ENCODE results near the gene VSTM5.
"Not testable (repeated sequence)": the region's sequence is repeated elsewhere in the genome, so short reads cannot be mapped to it uniquely, and the experiment has no call there.

The VSTM5 gene

GRCh38 chr11:93850594-93851018, at the start of gene VSTM5:
VSTM5 (minus strand) TSS chr11:93850618; CDS start chr11:93850502, 116 bp downstream.
- H3K36me3 Mint-ChIP-seq (ENCODE audit: low read depth) = no peaks in the 10 kb centered on the region
- H3K4me1 Mint-ChIP-seq (ENCODE audit: low read depth) = no peaks in the 10 kb centered on the region
- peaks cover 30% of the 10 kb centered on the region for H3K27me3 Mint-ChIP-seq (ENCODE audit: low read depth)
- no peak within 1 kb of the TSS for H3K4me3 Mint-ChIP-seq
- no peaks in the 10 kb centered on the region for H3K9me3 Mint-ChIP-seq
- no peak within 1 kb of the TSS for H3K27ac Mint-ChIP-seq
- no peak for DNase-seq (ENCODE audit: low spot score)

DNA sequence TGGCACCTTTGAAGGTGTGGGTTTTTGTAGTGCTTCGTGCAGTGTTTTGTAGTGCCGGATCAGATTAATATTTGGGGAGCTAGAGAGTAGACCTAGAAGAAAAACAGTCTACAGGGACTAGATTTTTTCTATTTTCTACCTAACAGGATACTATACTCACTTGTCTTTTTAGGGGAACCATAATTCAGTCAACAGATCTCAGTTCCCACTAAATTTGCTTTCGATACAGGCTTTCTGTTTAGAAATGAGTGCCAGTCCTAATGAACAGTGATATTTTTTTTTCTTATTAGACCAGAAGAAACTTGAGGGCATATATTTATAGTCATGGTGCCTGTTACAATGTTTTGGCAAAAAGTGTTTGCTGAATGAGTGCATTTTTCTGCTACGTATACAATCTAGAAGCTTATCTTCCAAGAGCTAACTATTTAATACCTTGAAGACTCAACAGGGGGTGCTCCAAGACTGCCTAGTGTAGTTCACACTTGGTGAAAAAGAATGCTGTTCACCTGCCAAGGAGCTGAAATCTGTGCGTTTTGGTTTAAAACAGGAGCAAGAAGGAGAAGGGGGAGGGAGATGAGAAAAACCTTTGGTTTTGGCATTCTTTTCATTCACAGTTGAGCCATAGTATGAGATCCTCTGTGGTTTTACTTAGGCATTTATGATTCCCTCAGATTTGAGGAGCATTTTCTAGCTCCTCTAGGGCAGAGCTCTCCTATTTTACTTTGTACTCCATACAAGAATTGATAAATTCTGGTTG, 44.9 kb upstream of the VSTM5 start:
- H3K4me3 Mint-ChIP-seq = no peak overlapping the region
- no peaks in the 10 kb centered on the region for H3K4me1 Mint-ChIP-seq (ENCODE audit: low read depth)
- H3K27ac Mint-ChIP-seq = no peak overlapping the region
- DNase-seq (ENCODE audit: low spot score) = no peak
- H3K36me3 Mint-ChIP-seq (ENCODE audit: low read depth) = no peaks in the 10 kb centered on the region
- no peaks in the 10 kb centered on the region for H3K9me3 Mint-ChIP-seq
- peaks cover 5% of the 10 kb centered on the region for H3K27me3 Mint-ChIP-seq (ENCODE audit: low read depth)

DNA sequence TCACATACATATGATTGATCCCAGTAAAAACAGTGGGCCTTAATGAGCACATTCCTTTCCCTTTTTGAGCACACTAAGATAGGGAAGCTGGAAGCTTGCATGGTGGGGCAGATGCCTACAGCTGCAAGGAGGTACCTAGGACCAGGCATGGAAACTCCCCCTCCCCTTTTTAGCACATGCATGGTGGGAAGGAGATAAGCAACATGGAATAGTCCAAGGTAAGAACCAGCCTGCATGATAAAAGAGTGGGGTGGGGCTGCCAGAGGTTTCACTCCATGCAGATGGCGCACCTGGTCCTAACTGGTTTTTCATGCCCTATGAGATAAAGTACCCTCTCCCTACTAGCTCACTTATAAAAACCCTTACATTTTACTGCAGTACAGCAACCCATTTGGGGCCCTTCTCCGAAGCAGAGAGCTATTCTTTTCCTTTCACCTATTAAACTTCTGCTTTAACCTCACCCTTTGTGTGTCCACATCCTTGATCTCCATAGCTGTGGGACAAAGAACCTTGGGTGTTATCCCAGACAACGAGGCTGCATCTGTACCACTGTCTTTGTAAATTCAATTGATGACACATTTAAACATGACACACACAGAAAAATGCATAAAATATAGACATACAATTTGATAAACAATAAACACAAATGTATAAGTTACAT, 40.1 kb upstream of the VSTM5 start:
- Mint-ChIP-seq H3K9me3 (no peaks in the 10 kb centered on the region), H3K4me3 (no peak overlapping the region), H3K4me1 (ENCODE audit: low read depth) (no peaks in the 10 kb centered on the region), H3K27ac (no peak overlapping the region), H3K36me3 (ENCODE audit: low read depth) (no peaks in the 10 kb centered on the region), H3K27me3 (ENCODE audit: low read depth) (peaks cover 5% of the 10 kb centered on the region)
- no peak for DNase-seq (ENCODE audit: low spot score)

DNA sequence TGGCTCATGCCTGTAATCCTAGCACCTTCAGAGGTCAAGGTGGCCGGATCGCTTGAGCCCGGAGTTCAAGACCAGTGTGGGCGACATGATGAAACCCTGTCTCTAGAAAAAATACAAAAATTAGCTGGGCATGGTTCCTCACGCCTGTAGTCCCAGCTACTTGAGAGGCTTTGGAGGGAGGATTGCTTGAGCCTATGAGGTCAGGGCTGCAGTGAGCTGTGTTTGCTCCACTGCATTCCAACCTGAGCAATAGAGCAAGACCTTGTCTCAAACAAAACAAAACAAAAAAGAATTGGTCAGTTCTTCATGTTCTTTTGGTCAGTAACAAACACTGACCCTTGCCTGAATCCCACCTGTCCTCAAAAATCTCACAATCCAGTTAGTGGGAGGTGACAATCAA, 36.7 kb upstream of the VSTM5 start:
- Mint-ChIP-seq H3K27ac (no peak overlapping the region), H3K27me3 (ENCODE audit: low read depth) (peaks cover 2% of the 10 kb centered on the region), H3K4me3 (no peak overlapping the region), H3K9me3 (peaks cover 12% of the 10 kb centered on the region), H3K36me3 (ENCODE audit: low read depth) (no peaks in the 10 kb centered on the region), H3K4me1 (ENCODE audit: low read depth) (no peaks in the 10 kb centered on the region)
- DNase-seq (ENCODE audit: low spot score) = no peak

- not testable (repeated sequence) for H3K27ac Mint-ChIP-seq; DNase-seq (ENCODE audit: low spot score); H3K36me3 Mint-ChIP-seq (ENCODE audit: low read depth); H3K4me1 Mint-ChIP-seq (ENCODE audit: low read depth); H3K4me3 Mint-ChIP-seq; H3K27me3 Mint-ChIP-seq (ENCODE audit: low read depth)
- peaks cover 21% of the 10 kb centered on the region for H3K9me3 Mint-ChIP-seq
These were observed 28.7 kb upstream of the VSTM5 start for GRCh38 chr11:93879114-93879513.

- Mint-ChIP-seq H3K4me1 (ENCODE audit: low read depth) (no peaks in the 10 kb centered on the region), H3K27ac (no peak overlapping the region), H3K9me3 (no peaks in the 10 kb centered on the region), H3K4me3 (no peak overlapping the region), H3K27me3 (ENCODE audit: low read depth) (peaks cover 9% of the 10 kb centered on the region), H3K36me3 (ENCODE audit: low read depth) (no peaks in the 10 kb centered on the region)
- DNase-seq (ENCODE audit: low spot score) = no peak
These were observed 25.2 kb upstream of the VSTM5 start for GRCh38 chr11:93875637-93876036.

GRCh38 chr11:93871526-93871925, 21.1 kb upstream of the VSTM5 start:
- Mint-ChIP-seq H3K4me3 (no peak overlapping the region), H3K9me3 (no peaks in the 10 kb centered on the region), H3K4me1 (ENCODE audit: low read depth) (no peaks in the 10 kb centered on the region), H3K27me3 (ENCODE audit: low read depth) (peaks cover 9% of the 10 kb centered on the region), H3K36me3 (ENCODE audit: low read depth) (no peaks in the 10 kb centered on the region), H3K27ac (no peak overlapping the region)
- no peak for DNase-seq (ENCODE audit: low spot score)

GRCh38 chr11:93870616-93871015, 20.2 kb upstream of the VSTM5 start:
- no peaks in the 10 kb centered on the region for H3K9me3 Mint-ChIP-seq
- no peak for DNase-seq (ENCODE audit: low spot score)
- H3K4me3 Mint-ChIP-seq = no peak overlapping the region
- no peaks in the 10 kb centered on the region for H3K36me3 Mint-ChIP-seq (ENCODE audit: low read depth)
- peaks cover 9% of the 10 kb centered on the region for H3K27me3 Mint-ChIP-seq (ENCODE audit: low read depth)
- H3K27ac Mint-ChIP-seq = no peak overlapping the region
- no peaks in the 10 kb centered on the region for H3K4me1 Mint-ChIP-seq (ENCODE audit: low read depth)

DNA sequence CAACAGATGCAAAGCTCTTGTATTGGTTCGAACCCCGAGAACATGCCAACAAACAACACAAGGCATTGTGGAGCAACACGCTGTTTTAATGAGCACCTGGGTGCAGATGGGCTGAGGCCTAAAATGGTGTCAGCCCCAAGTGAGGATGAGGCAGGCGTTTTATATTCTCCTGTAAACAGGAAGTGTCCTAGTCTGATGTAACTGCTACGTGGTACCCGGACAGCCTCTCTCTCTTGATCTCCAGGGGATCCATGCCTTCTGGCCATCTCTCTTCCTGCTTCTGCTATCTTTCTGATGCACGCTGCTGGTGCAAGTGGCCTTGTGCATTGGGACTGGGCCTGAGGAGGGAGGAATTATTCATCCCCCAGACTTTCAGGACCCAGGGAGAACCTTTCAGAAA, 19.4 kb upstream of the VSTM5 start:
- no peaks in the 10 kb centered on the region for H3K4me1 Mint-ChIP-seq (ENCODE audit: low read depth)
- H3K27ac Mint-ChIP-seq = no peak overlapping the region
- H3K9me3 Mint-ChIP-seq = no peaks in the 10 kb centered on the region
- DNase-seq (ENCODE audit: low spot score) = no peak
- no peak overlapping the region for H3K4me3 Mint-ChIP-seq
- no peaks in the 10 kb centered on the region for H3K36me3 Mint-ChIP-seq (ENCODE audit: low read depth)
- H3K27me3 Mint-ChIP-seq (ENCODE audit: low read depth) = peaks cover 9% of the 10 kb centered on the region

GRCh38 chr11:93868404-93868803, 18.0 kb upstream of the VSTM5 start:
- H3K27ac Mint-ChIP-seq; H3K9me3 Mint-ChIP-seq; H3K4me1 Mint-ChIP-seq (ENCODE audit: low read depth); H3K4me3 Mint-ChIP-seq; DNase-seq (ENCODE audit: low spot score); H3K27me3 Mint-ChIP-seq (ENCODE audit: low read depth); H3K36me3 Mint-ChIP-seq (ENCODE audit: low read depth): not testable (repeated sequence)

DNA sequence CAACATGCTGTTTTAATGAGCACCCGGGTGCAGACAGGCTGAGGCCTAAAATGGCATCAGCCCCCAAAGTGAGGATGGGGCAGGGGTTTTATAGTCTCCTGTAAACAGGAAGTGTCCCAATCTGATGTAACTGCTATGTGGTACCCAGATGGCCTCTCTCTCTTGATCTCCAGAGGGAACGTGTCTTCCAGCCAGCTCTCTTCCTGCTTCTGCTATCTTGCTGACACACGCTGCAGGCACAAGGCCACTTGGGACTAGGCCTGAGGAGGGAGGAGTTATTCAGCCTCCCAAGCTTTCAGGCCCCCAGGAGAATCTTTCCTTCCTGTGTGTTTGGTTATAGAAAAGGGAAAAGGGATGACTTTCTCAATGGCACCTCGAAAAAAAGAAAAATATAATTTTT, 11.4 kb upstream of the VSTM5 start:
- Mint-ChIP-seq H3K36me3 (ENCODE audit: low read depth) (no peaks in the 10 kb centered on the region), H3K9me3 (no peaks in the 10 kb centered on the region), H3K4me1 (ENCODE audit: low read depth) (no peaks in the 10 kb centered on the region), H3K27ac (no peak overlapping the region), H3K4me3 (no peak overlapping the region), H3K27me3 (ENCODE audit: low read depth) (peaks cover 3% of the 10 kb centered on the region)
- DNase-seq (ENCODE audit: low spot score) = no peak

- no peaks in the 10 kb centered on the region for H3K36me3 Mint-ChIP-seq (ENCODE audit: low read depth)
- H3K4me3 Mint-ChIP-seq = no peak overlapping the region
- no peaks in the 10 kb centered on the region for H3K9me3 Mint-ChIP-seq
- peaks cover 9% of the 10 kb centered on the region for H3K27me3 Mint-ChIP-seq (ENCODE audit: low read depth)
- H3K27ac Mint-ChIP-seq = no peak overlapping the region
- no peak for DNase-seq (ENCODE audit: low spot score)
- no peaks in the 10 kb centered on the region for H3K4me1 Mint-ChIP-seq (ENCODE audit: low read depth)
These were observed 7.8 kb upstream of the VSTM5 start for GRCh38 chr11:93858121-93858775.

DNA sequence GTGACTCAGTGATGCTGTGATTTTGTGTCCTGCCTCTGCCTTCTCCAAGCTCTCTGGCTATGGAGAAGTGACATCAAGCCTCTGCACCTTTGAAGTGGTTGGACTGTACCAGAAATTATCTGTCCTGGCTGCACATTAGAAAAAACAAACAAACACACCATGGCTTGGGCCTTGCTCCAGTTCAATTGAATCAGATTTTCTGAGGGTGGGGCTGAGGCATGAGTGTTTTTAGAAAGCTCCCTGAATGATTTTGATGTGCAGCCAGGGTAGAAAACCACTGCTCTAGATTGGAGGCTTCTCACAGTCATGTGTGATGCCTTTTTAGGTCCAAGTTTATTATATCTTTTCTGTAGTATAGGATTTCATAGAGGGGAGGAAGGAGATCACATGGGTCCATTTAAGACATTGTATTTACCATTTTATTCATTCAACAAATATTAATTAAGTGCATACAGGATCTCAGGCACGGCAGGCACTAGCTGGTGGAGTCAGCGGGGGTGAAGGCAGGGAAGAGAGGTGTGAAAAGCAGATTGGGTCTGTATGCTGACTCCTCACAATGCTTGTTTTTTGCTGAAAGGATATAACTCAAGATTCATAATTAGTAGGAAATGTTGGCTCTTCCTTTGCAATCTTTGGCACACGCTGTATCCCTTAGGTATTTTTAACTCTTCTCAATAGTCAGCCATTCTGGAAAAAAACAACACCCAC, 7.1 kb upstream of the VSTM5 start:
- Mint-ChIP-seq H3K27me3 (ENCODE audit: low read depth) (peaks cover 16% of the 10 kb centered on the region), H3K4me3 (no peak overlapping the region), H3K4me1 (ENCODE audit: low read depth) (no peaks in the 10 kb centered on the region), H3K9me3 (no peaks in the 10 kb centered on the region), H3K27ac (no peak overlapping the region), H3K36me3 (ENCODE audit: low read depth) (no peaks in the 10 kb centered on the region)
- DNase-seq (ENCODE audit: low spot score) = no peak

GRCh38 chr11:93852242-93852641, 1.8 kb upstream of the VSTM5 start:
- H3K9me3 Mint-ChIP-seq = no peaks in the 10 kb centered on the region
- H3K27ac Mint-ChIP-seq = no peak overlapping the region
- H3K4me1 Mint-ChIP-seq (ENCODE audit: low read depth) = no peaks in the 10 kb centered on the region
- H3K36me3 Mint-ChIP-seq (ENCODE audit: low read depth) = no peaks in the 10 kb centered on the region
- DNase-seq (ENCODE audit: low spot score) = no peak
- no peak overlapping the region for H3K4me3 Mint-ChIP-seq
- peaks cover 30% of the 10 kb centered on the region for H3K27me3 Mint-ChIP-seq (ENCODE audit: low read depth)
